NCI-H146 treated with DMSO at 0.1 percent for 48 hours (cell line): ENCODE data around the gene MED16.
"Not testable (repeated sequence)": the region's sequence is repeated elsewhere in the genome, so short reads cannot be mapped to it uniquely, and the experiment has no call there.

Experiments
- DNase-seq: peaks from one replicate; lab custom pipeline; 2025; ENCODE audit not compliant: unreplicated experiment; lab: John Stamatoyannopoulos, UW

The MED16 gene

GRCh38 chr19:831407-832369 is 61.3 kb downstream of the MED16 start:
- no peak for DNase-seq

- no peak for DNase-seq
Measured at GRCh38 chr19:829129-829758, 63.7 kb downstream of the MED16 start.

- no peak for DNase-seq
Measured at GRCh38 chr19:827710-828321, 65.2 kb downstream of the MED16 start, which contains the start of gene AZU1. Gene AZU1, plus strand, starts transcription at chr19:827837. Its CDS starts 10 bp downstream, at chr19:827847.

GRCh38 chr19:827314-827709 is 65.7 kb downstream of the MED16 start:
- no peak for DNase-seq

GRCh38 chr19:825897-826644 is 66.9 kb downstream of the MED16 start:
- no peak for DNase-seq

GRCh38 chr19:824885-825284 is 68.1 kb downstream of the MED16 start:
- no peak for DNase-seq

GRCh38 chr19:823565-824121 is 69.3 kb downstream of the MED16 start:
- DNase-seq = no peak

GRCh38 chr19:821825-822503 is 71.0 kb downstream of the MED16 start, which contains the start of gene PLPPR3:
Gene PLPPR3, minus strand, starts transcription at chr19:821955. Its CDS starts 396 bp downstream, at chr19:821559.
- DNase-seq = no peak

- no peak for DNase-seq
Measured at GRCh38 chr19:821231-821824, 71.7 kb downstream of the MED16 start.

- DNase-seq = not testable (repeated sequence)
Measured at GRCh38 chr19:820212-820611, 72.8 kb downstream of the MED16 start.
